Adipose tissue (tissue), 3 donors: ENCODE data around the gene GPR25. TPM values are rescaled to one million over a fixed set of nuclear protein-coding genes. Genes with fewer than 3 reads are reported as not detected.
"Not testable (repeated sequence)": the region's sequence is repeated elsewhere in the genome, so short reads cannot be mapped to it uniquely, and the experiment has no call there.

Experiments
- H3K27ac ChIP-seq: one replicate; pipeline ENCODE4 v1.5.1; 2013; ENCODE audit warnings: low read depth, low read length
- WGBS, 3 donors: extraction: QIAGEN DNeasy Blood & Tissue Kit; methylation state at CpG; one replicate each; pipeline ENCODE4 v1.1.7; 2013; 5-methylcytosine and 5-hydroxymethylcytosine counted together
- polyA plus RNA-seq, 3 donors: library from polyadenylated mRNA; stranded (reverse); fragments of 200-250 nt; gene quantifications; one replicate each; pipeline ENCODE4 v1.2.3, GENCODE V29; 2013
- donor health status: healthy with polysubstance abuse.
- donor health status: Bipolar disorder and iron deficiency.
- donor health status: healthy.

GPR25 gene
- polyA plus RNA-seq, 3 donors = 0.14 to 0.27 TPM; not detected in 1

GRCh38 chr1:200903793-200904192 lies 31.0 kb downstream of the GPR25 start:
- no peak overlapping the region for H3K27ac ChIP-seq
- 87 to 94% (median 93%) methylated on average over 5 of the region's 5 CpGs for WGBS, 3 donors

GRCh38 chr1:200904772-200905171 lies 32.0 kb downstream of the GPR25 start:
- no peak overlapping the region for H3K27ac ChIP-seq

DNA sequence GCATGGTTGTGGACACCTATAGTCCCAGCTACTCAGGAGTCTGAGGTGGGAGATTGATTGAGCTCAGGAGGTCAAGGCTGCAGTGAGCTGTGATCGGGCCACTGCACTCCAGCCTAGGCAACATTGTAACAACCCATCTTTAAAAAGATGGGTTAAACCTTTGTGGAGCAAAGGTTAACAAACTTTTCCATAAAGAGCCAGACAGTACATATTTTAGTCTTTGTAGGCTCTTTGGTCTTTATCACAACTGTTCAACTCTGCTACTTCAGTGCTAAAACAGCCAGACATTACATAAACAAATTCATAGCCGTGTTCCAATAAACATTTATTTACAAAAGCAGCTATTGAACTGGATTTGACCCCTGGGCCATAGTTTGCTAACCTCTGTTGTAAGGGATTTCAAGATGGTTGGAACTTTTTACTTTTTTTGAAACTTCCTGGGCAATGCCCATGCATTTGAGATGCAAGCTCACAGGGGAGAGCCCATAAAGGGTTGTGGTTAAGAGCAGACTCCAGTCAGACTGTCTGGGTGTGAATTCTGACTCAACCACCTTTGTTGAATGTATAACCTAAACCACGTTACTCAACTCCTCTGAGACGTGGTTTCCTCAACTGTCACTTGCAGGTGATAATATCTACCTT lies 32.8 kb downstream of the GPR25 start:
- H3K27ac ChIP-seq = no peak overlapping the region
- 56 to 77% (median 65%) methylated on average over 4 of the region's 4 CpGs for WGBS, 3 donors

GRCh38 chr1:200906491-200906890 lies 33.7 kb downstream of the GPR25 start:
- 79 to 96% (median 92%) methylated on average over 2 of the region's 2 CpGs for WGBS, 3 donors
- no peak overlapping the region for H3K27ac ChIP-seq

DNA sequence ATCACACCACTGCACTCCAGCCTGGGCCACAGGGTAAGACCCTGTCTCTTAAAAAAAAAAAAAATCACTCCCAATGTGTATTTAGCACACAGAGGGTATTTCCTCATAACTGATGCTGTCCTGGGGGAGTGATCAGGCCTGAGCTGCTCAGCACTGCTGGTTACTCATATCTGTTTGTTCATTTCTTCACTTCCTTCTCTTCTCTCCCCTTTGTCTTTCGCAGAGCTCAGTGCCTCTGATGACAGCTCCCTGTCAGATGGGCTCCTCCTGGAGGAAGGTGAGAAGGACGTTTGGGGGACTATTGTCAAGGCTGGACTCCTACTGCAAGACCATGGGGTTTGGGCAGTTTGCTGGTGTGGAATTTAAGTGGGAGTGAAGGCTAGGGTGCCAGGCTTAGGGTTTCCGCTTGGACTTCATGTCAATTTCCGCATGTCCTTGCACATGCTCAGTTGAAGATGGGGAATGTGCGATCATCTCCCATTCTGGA lies 34.9 kb downstream of the GPR25 start:
- WGBS, 3 donors = 74 to 93% (median 81%) methylated on average over 5 of the region's 5 CpGs
- H3K27ac ChIP-seq = no peak overlapping the region

DNA sequence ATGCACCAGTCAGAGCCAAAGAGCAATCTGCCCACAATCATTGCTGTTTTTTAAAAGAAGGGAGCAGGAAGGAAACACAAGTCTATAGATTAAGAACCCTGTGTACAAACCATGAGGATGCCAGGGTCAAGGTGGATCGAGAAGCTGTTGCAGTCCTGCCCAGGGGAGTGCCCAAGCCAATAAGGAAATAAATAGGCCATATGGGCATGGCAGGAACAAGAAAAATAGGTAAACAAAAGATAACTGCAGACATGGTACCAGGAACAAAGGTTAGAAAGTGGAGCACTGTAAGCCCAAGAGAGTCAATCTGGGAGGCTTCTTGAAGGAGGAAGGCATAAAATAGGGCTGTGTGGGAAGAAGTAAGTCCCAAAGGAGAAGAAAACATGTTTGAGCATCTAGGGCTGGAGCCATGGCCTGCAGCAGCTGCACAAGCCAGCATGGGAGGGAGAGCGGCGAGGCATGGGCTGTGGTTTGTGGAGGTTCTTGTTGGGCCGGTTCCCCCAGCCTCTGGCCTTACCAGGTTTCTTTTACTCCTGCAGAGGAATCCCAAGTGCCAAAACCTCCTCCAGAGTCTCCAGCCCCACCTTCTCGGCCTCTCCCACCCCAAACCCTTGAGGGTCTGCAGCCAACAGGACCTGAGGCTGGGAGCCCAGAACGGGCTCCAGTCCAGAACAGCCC lies 35.5 kb downstream of the GPR25 start:
- 79 to 85% (median 80%) methylated on average over 6 of the region's 6 CpGs for WGBS, 3 donors
- no peak overlapping the region for H3K27ac ChIP-seq

DNA sequence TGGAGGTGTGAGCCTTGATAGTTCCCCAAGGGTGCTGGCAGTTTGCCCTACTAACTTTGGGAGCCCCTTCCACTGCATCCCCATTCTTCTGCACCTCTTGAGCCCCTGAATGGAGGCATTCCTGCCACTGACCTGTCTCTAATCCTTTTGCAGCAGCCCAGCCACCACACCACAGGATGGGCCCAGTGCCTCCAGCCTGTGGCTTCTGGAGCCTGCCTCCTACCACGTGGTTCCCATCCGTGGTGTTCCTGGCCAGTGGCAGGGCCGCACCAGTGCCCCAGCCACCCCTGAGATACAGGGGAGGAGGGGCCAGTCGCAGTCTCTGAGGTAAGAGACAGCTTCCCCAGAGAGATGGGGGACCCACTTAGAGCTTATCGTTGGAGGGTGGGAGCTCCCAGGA lies 36.3 kb downstream of the GPR25 start:
- no peak overlapping the region for H3K27ac ChIP-seq

DNA sequence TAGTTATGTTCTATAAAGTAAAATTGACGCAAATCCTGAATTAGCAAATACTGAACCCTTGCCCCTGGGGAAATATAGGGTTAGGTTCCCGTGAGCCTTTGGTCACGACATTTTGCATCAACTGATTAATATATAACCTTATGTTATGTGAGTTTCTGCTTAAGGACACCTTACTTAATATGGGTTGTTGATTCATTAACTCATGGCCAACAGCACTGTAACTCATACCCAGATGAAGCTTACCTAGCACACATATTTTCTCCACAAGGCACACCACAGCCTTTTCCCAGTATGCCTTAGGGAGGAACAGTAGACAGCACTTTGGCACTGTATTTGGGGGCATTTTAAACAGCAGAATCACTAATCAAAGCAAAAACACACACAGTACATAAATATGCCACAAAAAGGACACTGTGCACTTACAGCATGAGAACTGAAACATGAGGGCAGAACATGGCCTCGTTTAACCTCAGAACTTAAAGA lies 37.0 kb downstream of the GPR25 start:
- WGBS, 3 donors = 62 to 86% (median 79%) methylated on average over 4 of the region's 4 CpGs

More for the DNA sequence above, 36.3 kb downstream of the GPR25 start:
- 76 to 95% (median 88%) methylated on average over 5 of the region's 5 CpGs for WGBS, 3 donors

GRCh38 chr1:200911361-200911760 lies 38.6 kb downstream of the GPR25 start:
- 92 to 97% (median 93%) methylated on average over 23 to 24 of the region's 24 CpGs for WGBS, 3 donors
- H3K27ac ChIP-seq = no peak overlapping the region

More for the DNA sequence above, 37.0 kb downstream of the GPR25 start:
- H3K27ac ChIP-seq = no peak overlapping the region

GRCh38 chr1:200911936-200912335 lies 39.2 kb downstream of the GPR25 start:
- not testable (repeated sequence) for H3K27ac ChIP-seq
- WGBS, 3 donors = 78 to 88% (median 84%) methylated on average over 7 to 10 of the region's 21 CpGs

- 89 to 94% (median 90%) methylated on average over 13 of the region's 13 CpGs for WGBS, 3 donors
These were observed 40.1 kb downstream of the GPR25 start for GRCh38 chr1:200912737-200913407.

DNA sequence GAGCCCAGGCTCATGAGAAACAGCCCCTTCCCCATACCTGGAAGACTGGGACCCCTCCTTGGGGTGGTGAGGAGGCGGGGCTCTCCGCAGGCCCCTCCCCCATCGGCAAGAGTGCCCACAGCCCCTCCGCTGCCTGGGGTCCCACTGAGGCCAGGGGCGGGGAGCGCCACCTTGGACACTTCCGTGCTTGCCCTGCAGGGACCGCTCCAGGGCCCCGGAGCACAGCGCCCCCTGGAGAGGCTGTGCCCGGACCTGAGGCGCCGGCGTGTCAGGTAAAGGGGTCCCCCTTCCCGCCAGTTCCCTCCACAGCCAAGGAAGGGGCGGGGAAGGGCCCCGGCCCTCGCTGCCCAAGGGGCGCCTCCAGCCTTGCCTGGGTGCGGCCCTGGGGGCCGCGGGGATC lies 43.4 kb downstream of the GPR25 start:
- 39 to 67% (median 49%) methylated on average over 15 to 22 of the region's 22 CpGs for WGBS, 3 donors
- H3K27ac ChIP-seq = no peak overlapping the region

More at GRCh38 chr1:200912737-200913407, 40.1 kb downstream of the GPR25 start:
- no peak overlapping the region for H3K27ac ChIP-seq

GRCh38 chr1:200916681-200917080 lies 43.9 kb downstream of the GPR25 start:
- WGBS, 3 donors = 79 to 83% (median 79%) methylated on average over 11 of the region's 11 CpGs
- no peak overlapping the region for H3K27ac ChIP-seq

DNA sequence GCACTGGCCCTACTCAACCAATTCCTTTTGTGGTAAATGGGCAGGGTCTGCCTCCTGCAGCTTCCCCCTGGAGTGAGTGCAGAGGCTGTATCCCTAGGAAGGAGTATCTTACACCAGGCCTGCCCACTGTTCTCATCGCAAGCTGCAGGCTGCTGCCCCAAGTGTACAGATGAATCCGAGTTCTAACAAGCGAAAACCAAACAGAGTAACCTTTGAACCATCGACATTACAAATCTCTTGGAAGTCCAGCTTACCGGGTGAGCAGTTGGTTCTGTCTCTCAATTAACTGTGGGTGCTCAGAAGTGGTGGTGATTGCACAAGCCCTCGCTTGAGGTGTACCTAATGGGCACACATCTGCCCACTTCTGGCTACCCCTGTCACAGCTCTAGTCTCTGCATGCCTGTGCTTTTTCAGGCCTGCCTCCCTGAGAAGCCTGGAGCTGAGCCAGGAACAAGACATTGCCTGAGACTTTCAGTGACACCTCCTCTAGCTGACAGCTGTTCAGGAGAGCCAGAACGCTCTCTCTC lies 44.6 kb downstream of the GPR25 start:
- no peak overlapping the region for H3K27ac ChIP-seq
- WGBS, 3 donors = 74 to 83% (median 78%) methylated on average over 6 to 7 of the region's 7 CpGs

GRCh38 chr1:200918006-200918405 lies 45.2 kb downstream of the GPR25 start:
- 94 to 99% (median 96%) methylated on average over 3 of the region's 3 CpGs for WGBS, 3 donors
- no peak overlapping the region for H3K27ac ChIP-seq

DNA sequence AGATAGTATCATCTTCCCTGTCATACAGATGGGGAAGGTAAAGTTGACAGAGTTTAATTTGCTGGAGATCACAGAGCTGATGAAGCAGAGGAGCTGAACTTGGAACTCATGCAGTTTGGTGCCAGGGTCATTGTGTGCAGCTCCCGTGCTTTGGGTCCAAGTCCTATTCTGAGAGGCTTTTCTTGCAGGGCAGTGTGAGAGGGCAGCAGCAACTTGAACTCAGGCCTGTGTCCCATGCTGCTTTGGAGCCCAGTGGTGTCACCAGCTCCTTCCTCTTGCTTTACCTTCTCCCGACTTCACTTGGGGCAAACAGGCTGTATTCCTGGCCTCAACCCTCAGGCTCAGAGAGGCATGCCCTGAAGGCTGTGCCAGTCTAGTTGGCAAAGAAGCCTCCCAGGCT lies 46.6 kb downstream of the GPR25 start:
- no peak overlapping the region for H3K27ac ChIP-seq
- 79 to 92% (median 88%) methylated on average over 2 of the region's 2 CpGs for WGBS, 3 donors

- H3K27ac ChIP-seq = no peak overlapping the region
- WGBS, 3 donors = 83 to 87% (median 86%) methylated on average over 9 of the region's 9 CpGs
These were observed 48.9 kb downstream of the GPR25 start for GRCh38 chr1:200921571-200922110.

GRCh38 chr1:200922406-200922805 lies 49.6 kb downstream of the GPR25 start:
- no peak overlapping the region for H3K27ac ChIP-seq
- WGBS, 3 donors = 50 to 68% (median 59%) methylated on average over 2 of the region's 2 CpGs

DNA sequence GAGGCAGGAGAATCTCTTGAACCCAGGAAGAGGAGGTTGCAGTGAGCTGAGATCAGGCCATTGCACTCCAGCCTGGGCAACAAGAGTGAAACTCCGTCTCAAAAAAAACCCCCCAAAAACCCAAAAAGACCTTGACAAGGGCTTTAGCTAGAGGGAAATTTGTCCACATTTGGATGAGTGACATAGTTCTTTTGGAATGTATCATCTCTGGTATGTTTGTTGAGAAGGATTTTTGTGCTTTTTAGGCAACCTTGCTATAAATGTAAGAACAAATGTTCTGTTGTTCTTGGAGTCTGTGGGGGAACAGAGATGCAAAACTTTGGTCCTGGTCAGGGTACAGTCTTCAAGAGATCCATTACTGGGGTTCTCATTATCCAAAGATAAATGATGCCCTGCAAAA lies 50.8 kb downstream of the GPR25 start:
- 84 to 95% (median 85%) methylated on average over 1 of the region's 1 CpG for WGBS, 3 donors
- H3K27ac ChIP-seq = no peak overlapping the region
